ENCODE results near the gene NDUFV1.
"Not testable (repeated sequence)": the region's sequence is repeated elsewhere in the genome, so short reads cannot be mapped to it uniquely, and the experiment has no call there.

NDUFV1 gene

DNA sequence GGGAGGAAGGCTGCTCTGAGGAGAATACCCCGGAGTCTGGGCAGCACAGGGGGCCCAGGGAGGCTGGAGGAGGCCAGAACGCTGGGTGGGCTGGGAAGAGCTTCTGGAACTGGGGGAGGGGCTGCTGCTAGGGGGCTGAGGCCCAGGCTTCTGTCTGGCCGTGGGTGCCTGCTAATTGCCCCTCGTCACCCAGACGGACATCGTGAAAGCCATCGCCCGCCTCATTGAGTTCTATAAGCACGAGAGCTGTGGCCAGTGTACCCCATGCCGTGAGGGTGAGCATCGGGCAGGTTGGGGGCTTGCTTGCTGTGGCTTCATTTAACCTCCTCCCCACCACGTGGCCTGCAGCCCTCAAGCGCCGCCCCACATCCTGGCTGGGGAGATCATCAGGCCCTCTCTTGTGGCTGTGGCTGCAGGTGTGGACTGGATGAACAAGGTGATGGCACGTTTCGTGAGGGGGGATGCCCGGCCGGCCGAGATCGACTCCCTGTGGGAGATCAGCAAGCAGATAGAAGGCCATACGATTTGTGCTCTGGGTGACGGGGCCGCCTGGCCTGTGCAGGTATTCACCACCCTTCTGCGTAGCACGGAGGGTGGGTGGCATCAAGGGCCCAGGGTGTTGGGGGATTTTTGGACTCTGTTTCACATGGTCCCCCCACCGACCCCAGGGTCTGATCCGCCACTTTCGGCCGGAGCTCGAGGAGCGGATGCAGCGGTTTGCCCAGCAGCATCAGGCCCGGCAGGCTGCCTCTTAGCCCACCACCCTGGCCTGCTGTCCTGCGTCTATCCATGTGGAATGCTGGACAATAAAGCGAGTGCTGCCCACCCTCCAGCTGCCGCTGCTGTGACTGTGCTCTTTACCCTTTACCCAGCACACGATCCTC, 5.2 kb downstream of the NDUFV1 start:
- no peak for DNase-seq

DNA sequence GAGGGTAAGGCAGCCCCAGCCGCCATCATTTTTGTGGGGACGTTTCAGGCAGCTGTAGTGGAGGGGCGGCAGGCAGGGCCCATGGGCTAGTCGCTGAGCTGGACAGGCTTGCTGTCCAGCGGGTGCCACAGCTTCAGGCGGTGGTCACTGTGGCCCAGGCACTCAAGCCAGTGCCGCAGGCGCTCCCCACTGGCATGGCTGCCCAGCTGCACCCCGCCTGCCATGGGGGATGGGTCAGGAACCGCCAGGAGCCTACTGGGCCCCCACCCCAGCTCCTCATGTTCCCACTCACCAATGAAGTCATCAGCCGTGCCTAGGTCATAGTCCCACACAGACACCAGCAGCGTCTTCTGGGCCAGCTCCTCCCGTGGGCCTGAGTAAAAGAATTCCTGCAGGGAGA, 6.0 kb downstream of the NDUFV1 start:
- no peak for DNase-seq

DNA sequence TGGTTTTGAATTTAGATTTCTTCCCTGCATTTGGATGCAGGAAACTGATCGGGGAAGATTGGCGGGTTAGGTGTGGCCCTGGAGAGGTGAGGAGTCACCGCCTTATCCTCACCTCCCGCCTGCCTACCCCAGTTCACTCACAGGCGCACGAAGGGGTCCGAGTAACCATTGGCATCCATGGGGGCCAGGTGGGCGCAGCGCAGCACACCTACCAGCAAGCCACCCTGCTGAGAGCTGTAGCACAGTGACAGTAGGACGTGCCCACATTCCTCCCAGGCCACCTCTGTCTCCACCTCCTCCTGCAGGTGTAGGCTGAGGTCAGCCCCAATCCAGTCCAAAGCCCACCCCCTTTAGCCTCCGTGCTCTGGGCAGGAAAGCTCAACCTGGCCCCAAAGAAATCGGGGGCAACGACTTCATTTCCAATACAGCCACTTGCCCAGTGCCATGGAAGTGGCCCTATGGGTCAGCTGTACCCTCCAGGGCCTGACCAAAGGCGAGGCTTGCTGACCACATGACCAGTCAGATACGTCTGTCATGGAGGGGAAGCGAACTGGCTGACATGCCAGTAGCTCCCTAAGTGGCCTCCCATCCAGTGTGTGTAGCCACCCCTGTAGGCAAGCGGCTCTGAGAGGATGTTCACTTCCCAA, 6.7 kb downstream of the NDUFV1 start:
- DNase-seq = no peak

DNA sequence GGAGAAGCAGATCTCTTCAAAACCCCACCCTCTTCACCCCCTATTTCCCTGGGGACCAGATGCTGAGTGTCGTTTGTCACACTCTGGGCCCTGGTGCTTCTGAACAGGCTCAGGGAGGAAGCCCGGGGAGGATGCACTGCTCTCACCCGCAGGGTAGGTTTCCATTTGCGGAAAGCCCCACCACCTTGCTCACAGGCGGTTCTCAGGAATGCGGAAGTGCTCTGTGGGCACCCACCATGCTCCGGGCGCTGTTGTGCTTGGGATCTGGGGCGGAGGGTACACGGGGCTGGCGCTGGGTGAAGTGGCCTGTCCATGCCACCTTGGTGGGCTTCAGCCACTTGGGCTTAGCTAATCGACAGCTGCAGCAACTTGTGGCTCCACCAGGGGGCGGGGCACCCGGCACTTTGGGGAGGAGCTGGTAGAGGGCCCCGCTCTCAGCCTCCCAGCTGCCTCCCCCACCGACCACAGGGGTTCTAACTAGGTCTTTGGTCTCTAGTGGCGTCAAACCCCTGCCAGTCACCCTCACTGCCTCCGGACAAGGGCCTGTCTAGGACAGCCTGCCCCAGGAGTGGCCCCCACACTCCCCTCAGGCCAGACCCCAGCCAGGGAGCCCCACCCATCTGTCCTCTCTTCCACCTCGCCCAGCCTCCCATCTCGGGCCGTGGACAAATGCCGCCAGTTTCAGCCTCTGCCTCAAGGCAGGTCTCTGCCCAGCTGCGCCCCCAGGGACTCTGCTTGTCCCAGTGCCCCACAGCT, 7.4 kb downstream of the NDUFV1 start:
- peak; percentile 78 for DNase-seq

DNA sequence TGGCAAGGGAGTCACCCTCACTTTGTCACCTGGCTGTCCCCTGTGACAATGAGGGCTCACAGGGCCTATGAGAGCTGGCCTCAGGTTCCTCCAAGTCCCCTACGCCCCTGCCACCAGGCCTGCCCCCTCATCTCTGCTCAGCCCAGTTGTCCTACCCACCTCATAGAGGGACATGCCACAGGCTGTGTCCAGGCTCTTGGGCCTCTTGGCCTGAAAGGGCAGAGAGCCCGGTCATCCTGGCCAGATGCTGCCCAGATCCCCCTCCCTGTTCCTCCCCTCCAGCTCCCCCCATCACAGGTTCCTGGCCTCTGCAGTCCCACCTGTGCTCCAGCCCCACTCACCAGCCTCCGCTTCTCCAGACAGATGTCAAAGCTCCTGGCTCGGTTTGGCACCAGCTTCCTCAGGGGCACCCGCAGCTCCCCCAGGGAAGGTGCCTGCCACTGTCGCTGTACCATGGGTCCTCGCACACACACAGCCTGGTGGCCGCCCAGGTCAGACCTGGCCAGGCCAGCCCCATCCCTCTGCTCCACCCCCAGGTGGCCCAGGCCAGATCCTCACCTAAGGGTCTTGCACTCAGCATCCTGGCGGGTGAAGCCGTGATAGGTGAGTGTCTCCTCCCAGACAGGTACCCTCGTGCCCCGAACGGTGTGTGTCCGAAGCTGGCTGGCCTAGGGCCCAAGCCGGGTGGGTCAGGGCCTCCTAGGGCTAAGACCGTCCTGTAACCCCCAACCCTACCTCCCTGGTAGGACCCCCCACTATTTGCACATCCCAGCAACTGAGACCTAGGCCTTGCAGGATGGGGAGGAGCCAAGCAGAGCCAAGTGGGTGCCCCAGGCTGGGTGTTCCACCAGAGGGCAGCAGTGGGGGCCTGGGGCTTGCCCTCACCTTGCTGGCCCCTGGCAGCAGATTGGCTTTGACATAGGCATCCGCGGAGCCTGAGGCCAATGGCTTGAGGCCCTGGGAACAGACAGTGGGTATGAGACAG, 8.3 kb downstream of the NDUFV1 start:
- DNase-seq = peak; percentile 62

DNA sequence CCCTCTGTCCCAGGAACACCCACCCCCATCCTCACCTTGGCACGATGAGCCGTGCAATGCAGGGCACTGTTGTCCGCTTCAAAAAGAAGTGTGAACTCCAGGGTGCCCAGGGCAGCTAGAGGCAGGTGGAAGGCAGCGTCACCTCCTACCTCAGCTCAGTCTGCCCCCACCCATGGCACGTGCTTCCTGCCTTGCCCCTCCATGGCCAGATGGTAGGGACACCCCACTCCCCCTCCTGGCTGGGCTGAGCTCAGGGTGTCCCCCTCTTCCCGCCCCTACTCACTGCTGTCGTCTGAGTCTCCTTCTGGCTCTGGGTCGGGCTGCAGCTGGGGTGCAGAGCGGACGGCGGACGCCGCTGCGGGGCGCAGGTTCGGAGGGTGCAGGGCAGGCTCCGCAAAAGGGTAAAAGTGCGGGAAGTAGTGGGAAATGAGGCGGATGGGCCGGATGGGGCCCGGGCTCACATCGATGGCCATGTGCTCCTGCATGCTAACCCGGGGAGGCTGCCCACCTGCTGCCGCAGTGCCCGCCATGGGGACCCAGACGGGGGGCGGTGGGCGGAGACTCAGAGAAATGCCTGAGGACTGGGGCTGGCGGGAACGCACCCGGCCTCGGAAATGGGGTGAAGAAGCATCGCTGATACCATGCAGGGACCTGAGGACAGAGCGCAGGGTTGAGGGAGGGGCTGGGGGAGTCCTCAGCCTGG, 9.1 kb downstream of the NDUFV1 start:
- DNase-seq = no peak

DNA sequence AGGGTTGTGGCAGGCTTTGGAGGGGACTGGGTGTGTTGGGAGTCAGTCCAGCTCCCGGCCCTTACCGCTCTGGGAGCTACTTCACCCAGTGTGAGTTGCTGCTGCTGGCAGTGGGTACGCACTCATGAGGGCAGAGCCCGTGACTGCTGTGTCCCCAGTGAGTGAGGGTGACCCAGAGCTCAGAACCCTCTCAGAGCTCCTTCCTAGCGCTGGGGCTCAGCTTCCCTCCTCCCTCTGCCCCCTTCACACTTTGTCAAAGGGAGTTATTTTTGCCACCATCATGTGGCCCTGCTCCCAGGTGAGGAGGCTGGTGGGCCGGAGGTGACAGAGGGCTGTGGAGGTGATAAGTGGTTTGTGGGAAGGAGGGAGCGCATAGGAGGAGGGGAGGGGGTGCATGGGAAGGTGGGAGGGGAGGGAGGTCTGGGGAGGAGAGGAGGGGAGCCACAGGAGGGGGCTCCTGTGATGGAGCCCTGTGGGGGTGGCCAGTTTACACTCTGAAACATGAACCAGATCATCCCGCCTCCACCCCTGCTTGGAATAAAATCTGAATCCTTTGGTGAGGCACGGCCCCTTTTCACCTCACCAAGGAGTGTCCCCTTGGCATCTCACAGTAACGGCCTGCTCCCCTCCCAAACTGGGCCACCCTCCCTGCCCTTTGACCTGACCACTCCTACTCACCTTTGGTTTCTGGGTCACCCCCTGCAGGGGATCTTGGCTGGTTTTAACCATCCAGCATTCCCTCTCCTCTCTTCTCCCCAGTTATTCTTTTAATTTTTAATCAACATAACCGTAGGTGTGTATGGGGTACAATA, 9.9 kb downstream of the NDUFV1 start:
- DNase-seq = no peak

DNA sequence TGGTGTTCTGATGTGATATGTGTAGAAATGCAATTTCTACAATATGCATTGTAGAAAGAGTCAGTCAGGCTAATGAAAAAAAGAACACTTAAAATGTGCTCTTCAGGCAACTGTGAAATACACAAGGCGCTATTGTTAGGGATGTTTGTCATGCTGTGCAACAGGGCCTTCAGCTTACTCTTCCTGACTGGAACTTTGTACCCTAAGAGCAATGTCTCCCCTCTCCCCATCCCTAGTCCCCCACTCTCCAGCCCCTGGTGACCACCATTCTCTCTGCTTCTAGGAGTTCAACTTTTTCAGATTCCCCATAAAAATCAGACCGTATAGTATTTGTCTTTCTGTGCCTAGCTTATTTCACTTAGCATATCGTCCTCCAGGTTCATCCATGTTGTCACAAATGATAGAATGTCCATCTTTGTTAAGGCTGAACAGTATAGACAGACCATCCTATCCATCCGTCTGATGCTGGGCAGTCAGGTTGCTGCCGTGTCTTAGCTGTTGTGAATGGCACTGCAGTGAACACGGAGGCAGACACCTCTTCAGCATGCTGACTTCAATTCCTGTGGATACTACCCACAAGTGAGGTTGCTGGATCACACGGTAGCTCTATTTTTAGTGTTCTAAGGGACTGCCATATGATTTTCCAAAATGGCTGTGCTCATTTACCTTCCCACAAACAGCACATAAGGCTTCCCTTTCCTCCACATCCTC, 10.7 kb downstream of the NDUFV1 start:
- DNase-seq = no peak

DNA sequence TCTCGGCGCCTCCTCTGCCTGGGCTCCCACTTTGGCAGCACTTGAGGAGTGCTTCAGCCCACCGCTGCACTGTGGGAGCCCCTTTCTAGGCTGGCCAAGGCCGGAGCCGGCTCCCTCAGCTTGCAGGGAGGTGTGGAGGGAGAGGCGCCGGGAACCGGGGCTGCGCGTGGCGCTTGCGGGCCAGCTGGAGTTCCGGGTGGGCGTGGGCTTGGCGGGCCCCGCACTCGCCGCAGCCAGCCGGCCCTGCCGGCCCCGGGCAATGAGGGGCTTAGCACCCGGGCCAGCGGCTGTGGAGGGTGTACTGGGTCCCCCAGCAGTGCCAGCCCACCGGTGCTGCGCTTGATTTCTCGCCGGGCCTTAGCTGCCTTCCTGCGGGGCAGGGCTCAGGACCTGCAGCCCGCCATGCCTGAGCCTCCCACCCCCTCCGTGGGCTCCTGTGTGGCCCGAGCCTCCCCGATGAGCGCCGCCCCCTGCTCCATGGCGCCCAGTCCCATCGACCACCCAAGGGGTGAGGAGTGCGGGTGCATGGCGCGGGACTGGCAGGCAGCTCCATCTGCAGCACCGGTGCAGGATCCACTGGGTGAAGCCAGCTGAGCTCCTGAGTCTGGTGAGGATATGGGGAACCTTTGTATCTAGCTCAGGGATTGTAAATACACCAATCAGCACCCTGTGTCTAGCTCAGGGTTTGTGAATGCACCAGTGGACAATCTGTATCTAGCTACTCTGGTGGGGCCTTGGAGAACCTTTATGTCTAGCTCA, 12.3 kb downstream of the NDUFV1 start:
- DNase-seq = not testable (repeated sequence)

DNA sequence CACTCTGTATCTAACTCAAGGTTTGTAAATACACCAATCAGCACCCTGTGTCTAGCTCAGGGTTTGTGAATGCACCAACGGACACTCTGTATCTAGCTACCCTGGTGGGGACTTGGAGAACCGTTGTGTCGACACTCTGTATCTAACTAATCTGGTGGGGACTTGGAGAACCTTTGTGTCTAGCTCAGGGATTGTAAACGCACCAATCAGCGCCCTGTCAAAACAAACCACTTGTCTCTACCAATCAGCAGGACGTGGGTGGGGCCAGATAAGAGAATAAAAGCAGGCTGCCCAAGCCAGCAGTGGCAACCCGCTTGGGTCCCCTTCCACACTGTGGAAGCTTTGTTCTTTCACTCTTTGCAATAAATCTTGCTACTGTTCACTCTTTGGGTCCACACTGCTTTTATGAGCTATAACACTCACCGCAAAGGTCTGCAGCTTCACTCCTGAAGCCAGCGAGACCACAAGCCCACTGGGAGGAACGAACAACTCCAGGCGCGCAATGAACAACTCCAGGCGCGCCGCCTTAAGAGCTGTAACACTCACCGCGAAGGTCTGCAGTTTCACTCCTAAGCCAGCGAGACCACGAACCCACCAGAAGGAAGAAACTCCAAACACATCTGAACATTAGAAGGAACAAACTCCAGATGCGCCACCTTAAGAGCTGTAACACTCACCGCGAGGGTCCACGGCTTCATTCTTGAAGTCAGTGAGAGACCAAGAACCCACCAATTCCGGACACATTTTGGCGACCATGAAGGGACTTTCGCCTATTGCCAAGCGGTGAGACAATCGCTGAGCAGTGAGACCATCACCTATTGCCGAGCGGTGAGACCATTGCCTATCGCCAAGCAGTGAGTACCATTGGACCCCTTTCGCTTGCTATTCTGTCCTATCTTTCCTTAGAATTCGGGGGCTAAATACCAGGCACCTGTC, 13.2 kb downstream of the NDUFV1 start:
- not testable (repeated sequence) for DNase-seq

DNA sequence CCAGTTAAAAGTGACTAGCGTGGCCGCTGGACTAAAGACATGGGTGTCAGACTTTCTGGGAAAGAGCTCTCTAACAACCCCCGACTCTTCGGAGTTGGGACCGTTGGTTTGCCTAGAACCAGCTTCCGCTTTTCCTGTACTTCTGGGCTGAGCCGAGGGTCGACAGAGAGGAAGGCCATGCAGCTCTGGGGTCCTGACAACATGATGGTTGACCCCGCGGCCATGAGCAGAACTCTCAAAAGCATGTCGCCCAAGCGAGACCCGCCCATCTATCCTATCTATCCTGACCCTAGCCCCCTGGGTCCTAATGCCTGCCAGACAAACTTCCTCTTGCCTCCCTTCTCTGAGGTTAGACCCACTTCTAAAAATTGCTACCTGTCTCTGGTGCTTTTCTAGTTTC, 13.9 kb downstream of the NDUFV1 start:
- not testable (repeated sequence) for DNase-seq

DNA sequence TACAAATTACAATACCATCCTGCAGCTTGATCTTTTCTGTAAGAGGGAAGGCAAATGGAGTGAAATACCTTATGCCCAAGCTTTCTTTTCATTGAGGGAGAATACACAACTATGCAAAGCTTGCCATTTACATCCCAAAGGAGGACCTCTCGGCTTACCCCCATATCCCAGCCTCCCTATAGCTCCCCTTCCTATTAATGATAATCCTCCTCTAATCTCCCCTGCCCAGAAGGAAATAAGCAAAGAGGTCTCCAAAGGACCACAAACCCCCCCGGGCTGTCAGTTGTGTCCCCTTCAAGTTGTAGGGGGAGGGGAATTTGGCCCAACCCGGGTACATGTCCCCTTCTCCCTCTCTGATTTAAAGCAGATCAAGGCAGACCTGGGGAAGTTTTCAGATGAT, 15.2 kb downstream of the NDUFV1 start:
- DNase-seq = not testable (repeated sequence)

DNA sequence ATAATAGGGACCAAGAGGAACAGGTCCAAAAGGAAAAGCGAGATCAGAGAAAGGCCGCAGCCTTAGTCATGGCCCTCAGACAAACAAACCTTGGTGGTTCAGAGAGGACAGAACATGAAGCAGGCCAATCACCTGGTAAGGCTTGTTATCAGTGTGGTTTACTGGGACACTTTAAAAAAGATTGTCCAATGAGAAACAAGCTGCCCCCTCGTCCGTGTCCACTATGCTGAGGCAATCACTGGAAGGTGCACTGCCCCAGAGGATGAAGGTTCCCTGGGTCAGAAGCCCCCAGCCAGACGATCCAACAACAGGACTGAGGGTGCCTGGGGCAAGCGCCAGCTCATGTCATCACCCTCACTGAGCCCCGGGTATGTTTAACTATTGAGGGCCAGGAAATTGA, 16.2 kb downstream of the NDUFV1 start:
- DNase-seq = not testable (repeated sequence)

DNA sequence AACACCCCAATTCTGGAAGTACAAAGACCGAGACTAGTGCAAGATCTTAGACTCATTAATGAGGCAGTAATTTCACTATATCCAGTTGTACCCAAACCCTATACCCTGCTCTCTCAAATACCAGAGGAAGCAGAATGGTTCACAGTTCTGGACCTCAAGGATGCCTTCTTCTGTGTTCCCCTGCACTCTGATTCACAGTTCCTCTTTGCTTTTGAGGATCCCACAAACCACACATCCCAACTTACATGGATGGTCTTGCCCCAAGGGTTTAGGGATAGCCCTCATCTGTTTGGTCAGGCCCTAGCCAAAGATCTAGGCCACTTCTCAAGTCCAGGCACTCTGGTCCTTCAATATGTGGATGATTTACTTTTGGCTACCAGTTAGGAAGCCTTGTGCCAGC, 17.1 kb downstream of the NDUFV1 start:
- DNase-seq = not testable (repeated sequence)

DNA sequence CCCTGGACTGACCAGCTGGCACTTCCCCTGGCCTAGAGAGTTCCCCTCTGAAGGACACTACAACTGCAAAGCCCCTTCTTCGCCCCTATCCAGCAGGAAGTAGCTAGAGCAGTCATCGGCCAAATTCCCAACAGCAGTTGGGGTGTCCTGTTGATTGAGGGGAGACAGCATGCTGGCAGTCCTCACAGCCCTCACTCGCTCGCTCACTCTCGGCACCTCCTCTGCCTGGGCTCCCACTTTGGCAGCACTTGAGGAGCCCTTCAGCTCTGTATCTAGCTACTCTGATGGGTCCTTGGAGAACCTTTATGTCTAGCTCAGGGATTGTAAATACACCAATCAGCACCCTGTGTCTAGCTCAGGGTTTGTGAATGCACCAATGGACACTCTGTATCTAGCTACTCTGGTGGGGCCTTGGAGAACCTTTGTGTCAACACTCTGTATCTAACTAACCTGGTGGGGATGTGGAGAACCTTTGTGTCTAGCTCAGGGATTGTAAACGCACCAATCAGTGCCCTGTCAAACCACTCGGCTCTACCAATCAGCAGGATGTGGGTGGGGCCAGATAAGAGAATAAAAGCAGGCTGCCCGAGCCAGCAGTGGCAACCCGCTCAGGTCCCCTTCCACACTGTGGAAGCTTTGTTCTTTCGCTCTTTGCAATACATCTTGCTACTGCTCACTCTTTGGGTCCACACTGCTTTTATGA, 19.5 kb downstream of the NDUFV1 start:
- DNase-seq = not testable (repeated sequence)

DNA sequence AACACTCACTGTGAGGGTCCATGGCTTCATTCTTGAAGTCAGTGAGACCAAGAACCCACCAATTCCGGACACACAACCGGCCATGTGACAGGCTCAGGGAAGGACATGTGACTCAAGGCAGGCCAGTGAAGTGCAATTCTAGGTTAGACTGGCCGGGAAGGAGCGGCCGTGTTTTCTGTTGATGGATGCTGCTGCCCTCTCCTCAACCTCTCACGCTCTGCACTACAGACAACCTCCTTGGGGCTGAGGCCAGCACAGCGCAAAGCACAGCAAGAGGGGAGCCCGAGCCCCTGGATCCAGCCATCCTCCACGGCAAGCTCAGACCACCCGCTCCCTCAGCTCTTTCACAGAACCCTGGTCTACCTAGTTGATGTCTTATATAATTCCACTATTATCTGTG, 20.2 kb downstream of the NDUFV1 start:
- no peak for DNase-seq

DNA sequence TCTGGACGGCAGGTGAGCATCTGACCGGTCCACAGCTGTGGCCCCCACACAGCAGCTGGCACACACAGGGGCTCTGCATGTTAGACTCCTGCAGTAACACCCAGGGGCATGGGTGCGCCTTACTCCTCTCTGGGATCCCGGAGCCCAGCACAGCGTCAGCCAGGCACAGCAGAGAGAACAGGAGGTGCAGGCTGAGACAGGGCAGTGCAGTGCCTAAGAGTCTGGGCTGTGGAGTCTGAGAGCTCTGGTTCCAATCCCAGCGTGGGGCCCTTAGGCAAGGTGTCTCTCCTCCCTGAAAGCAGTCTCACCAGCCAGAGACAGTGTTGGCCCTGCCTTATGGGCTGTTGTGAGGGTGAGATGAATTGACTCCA, 20.7 kb downstream of the NDUFV1 start:
- no peak for DNase-seq

Data from stimulated activated CD4-positive, alpha-beta T cell treated with anti-CD3 and anti-CD28 coated beads, Interleukin-4, amount 100 ng/mL, for 1 hour (primary cell).